GM21723 (cell line): ENCODE data around the gene CNN1.

ENCODE experiments used
- ATAC-seq: cut with Tn5 transposase; IDR thresholded peaks from one replicate; pipeline ENCODE4 v1.9.1; 2021; ENCODE audit warnings: mild to moderate bottlenecking, moderate library complexity; ENCODE audit not compliant: unreplicated experiment

Gene CNN1

DNA sequence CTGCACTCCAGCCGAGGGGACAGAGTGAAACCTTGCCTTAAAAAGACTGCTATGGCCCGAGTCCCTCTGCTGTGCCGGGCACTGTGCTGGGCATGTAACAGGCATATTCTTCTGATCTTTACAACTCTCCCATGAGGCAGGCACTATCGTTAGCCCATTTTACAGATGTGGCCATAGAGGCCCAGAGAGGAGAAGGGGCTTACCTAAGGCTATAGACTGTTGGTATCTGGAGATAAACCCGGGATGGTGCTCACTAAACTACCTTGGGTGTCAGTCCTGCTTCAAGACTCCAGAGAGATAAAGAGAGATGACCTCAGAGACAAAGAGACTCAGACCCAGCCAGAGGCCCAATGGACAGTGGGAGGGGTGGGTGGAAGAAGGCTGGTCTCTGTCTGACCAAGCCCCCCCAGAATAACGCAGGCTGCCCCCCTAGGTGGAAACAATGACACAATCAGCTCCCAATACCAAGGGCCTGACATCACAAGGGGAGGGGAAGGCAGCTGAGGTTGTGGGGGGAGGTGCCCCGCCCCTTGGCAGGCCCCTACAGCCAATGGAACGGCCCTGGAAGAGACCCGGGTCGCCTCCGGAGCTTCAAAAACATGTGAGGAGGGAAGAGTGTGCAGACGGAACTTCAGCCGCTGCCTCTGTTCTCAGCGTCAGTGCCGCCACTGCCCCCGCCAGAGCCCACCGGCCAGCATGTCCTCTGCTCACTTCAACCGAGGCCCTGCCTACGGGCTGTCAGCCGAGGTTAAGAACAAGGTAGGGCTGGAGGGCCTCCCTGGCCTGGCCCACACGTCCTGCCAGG lies at the start of gene CNN1:
Gene CNN1, plus strand, starts transcription at position 620 of the 805 bp plus-strand sequence. Its CDS starts 77 bp downstream, at position 697.
- no peak for ATAC-seq

DNA sequence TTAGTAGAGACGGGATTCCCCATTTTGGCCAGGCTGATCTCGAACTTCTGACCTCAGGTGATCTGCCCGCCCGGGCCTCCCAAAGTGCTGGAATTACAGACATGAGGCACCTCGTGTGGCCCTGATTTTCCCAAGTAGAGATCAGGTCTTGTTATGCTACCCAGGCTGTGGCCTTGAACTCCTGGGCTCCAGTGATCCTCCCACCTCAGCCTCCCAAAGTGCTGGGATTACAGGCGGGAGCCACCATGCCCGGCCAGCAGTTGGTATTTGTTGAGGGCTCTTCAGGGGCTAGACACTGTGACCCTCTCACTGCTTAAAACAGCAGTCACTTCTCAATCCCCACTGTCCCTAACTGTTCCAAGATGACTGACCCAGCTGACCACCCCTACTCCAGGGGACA lies 49.3 kb upstream of the CNN1 start:
- ATAC-seq = no peak

DNA sequence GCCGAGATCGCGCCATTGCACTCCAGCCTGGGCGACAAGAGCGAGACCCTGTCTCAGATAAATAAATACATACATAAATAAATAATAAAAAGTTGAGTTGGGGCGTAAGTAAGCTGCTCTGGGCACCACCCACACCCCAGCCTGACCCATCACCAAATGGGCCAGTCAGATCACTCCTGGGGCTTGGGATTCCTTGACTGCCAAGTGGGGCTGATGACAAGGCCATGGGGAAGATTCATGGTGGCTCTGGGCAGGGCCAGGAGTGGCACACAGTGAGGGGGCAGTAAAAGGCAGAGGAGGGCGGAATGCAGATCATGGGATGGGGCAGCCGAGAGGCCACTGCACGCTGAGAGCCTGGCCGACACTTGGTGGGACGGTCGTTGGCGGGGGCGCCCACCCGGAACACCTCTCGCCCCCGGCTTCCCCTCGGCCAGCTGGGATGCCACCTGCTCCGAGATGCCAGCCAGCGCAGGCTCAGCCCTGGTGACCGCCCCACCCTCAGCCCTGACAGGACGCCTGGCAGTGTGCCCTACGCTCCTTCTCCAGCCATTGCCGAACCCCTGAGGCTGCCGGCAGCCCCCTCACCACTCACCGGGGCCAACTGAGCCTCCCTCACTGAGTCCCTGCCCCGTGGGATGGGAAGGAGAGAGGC lies 43.9 kb upstream of the CNN1 start:
- ATAC-seq = no peak

DNA sequence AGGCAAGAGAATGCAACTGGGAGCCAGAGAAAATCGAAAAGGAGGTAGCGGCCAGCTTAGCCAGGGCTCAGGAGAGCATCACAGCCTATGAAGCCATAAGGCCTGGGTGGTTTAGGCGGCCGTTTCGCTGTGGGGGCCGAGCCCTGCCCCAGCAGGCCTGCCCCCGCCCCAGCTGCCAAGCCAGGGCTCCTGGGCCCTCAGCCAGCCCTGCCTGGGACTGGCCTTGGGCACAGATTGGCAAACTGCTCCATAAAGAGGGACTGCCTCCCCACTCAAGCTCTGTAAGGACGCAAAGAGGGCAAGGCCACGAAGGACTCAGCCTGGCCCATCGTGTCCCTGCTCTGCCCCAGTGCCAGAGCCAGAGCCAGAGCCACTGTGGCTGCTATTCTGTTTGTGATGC lies 43.2 kb upstream of the CNN1 start:
- no peak for ATAC-seq

DNA sequence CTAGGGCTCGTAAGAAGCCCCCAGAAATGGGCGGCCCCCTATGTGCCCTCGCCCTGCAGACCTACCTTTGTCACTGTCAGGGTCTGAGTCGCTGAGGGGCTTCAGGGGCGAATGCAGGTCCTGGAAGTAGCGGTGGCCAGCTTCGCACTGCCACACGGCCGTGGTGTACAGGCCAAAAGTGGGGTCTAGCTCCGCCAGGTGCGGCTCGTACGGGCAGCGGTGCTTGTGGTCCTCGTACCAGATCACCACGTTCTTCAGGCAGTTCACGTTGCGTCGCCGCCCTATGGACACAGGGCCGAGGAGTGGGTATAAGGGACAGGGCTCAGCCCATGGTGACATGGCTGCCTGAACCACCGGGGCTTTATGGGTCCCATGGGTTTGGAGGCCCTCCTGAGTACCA lies 42.8 kb upstream of the CNN1 start:
- ATAC-seq = no peak

DNA sequence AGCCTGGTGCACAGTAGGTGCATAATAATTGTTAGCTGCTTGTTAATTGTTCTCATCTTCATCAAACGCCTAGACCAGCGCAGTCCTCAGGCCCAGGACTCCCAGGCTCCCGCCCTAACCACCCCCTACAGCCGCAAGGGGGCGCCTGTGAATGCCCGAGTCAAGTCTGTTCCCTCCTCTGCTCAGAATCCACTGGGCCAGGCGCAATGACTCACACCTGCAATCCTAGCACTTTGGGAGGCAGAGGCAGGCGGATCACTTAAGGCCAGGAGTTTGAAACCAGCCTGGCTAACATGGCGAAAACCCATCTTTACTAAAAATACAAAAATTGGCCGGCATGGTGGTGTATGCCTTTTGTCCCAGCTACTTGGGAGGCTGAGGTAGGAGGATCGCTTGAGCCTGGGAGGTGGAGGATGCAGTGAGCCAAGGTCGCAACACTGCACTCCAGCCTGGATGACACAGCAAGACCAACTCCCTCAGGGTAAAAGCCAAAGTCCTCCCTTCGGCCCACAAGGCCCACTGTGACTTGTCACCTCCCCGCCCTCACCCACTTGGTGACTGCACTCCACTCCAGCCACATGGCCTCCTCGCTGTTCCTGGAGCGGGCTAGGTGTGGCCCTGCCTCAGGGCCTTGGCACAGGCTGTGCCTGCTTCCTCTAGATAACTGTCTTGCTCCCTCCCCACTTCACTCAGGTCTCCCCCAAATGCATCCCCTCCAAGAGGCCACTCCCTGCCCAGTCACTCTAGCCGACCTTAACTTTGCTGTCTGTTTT lies 42.1 kb upstream of the CNN1 start:
- ATAC-seq = no peak

DNA sequence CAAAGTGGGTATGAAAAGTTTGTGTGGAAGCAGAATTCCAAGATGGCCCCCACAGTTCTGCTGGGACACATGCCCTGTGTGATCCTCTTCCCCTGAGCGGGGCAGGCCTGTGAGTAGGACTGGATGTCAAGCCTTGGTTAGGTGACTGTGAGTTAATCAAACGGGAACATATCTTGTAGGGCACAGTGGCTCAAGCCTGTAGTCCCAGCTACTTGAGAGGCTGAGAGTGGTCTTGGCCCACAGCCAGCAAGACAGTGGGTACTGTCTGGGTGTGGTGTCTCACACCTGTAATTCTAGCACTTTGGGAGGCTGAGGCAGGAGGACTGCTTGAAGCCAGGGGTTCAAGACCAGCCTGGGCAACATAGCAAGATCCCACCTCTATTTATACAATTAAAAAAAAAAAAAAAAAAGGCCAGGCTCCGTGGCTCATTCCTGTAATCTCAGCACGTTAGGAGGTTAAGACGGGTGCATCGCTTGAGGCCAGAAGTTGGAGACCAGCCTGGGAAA lies 39.4 kb upstream of the CNN1 start:
- ATAC-seq = no peak

DNA sequence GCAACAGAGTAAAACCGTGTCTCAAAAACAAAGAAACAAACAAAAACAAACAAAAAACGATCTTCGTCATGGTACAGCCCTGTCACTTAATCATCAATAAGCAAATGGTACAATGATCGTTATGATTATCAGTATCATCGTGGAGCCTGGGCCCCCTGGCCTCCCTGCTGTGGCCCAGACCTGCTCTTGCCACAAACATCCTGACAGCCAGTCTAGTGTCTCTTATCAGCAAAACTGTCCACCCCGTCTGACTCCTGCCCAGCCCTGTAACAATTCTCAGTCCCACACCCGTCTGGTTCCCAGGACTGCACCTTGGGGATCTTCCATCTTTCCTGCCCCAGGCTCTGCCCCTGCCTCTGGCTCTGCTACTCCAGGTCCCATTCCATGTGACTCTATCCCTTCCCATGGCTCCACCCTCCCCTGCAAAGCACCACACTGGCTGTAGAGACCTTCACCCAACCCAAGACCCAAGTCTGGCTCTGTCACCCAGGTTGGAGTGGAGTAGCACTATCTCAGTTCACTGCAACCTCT lies 38.7 kb upstream of the CNN1 start:
- ATAC-seq = no peak

DNA sequence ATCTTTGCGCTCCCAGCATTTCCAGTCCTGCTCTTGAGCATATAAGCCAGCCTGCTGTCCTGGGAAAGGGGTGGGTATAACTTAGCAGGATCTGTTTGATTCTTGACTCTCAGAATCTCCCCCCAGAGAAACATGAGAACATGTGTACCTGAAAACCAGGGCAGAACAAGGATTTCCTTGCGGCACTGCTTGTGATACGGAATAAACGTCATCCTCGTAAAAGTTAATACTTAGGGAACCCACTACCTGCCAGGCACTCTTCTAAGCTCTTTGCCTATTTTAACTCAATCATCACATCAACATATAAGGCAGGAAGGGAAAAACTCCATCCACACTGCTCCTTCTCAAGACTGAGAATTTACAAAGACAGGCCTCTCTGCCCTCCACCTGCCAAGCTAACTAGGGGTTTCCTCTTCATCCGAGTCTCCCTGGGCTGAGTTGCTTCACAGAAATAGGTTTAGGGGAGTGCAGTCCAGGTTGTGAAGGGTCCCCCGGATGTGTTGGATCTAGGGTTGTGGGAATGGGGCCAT lies 34.1 kb upstream of the CNN1 start:
- no peak for ATAC-seq

DNA sequence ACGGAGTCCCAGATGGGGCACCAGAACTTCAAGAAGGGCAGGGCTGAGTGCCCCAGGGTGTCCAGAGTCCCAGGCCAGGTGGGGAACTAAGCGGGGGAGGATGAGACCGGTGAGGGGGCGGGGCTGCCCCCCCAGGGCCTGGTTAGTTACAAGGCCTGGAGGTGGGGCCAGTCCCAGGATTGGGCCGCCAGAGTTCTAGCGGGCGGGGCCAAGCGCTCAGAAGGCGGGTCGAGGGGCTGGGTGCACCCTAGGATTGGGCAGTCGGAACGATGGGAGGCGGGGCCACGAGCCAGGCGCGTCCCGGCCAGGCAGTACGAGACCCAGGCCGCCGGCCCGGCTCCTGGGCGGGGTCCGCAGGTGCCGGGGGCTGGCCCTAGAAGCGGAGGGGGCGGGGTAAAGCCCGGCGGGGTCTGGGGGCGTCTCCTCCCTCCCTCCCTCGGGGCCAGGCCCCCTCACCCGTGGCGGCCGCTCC lies 33.6 kb upstream of the CNN1 start:
- ATAC-seq = peak; percentile 85

DNA sequence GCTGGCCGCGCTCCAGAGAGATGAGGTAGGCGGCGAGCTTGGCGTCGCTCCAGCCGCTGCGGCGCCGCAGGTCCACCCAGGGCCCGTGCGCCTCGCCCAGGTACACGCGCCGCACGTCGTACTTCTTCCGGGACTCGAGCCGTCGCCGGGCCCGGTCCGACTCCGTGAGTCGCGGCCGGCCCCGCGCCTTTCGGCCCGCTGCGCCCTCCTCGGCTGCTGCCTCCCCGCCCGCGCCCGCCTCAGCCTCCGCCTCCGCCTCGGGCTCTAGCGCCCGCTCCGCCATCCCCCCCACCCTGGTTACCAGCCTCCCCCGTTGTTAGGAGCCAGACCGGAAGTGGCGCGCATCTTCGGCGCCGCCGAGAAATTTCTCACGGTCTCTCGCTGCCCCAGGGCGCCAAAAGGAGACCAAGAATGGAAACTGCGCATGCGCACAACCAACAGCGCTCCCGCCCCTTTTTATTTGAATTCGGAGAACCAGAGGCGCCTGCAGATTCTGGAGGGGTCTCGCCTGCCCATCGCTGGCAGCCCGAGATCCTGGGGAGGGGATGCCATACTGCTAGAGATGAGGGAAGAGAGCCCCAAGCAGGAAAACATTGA lies 33.0 kb upstream of the CNN1 start, which contains the start of gene ZNF653:
Gene ZNF653, minus strand, starts transcription at position 336 of the 597 bp plus-strand sequence. Its CDS starts 53 bp downstream, at position 283.
- ATAC-seq = peak; percentile 48

DNA sequence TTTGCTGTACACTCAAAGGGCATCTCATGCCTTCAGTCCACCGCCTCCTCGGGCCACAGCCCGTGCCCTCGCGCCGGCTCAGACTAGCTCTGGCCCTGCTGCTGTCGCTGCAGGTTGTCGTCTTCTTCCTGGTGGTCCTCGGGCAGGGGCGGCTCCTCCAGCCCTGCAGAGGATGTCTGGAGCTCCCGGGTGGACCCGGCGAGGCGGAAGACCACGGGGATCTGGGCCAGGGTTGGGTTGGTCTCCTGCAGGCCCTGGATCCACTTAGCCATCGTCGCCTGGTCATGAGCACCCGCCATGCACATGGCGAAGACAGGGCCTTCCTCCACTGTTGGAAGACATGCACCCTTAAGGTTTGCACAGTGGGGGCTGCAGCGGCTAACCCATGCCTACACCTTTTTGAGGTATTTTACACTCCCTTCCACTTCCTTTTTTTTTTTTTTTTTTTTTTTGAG lies 32.5 kb upstream of the CNN1 start:
- peak; percentile 34 for ATAC-seq

DNA sequence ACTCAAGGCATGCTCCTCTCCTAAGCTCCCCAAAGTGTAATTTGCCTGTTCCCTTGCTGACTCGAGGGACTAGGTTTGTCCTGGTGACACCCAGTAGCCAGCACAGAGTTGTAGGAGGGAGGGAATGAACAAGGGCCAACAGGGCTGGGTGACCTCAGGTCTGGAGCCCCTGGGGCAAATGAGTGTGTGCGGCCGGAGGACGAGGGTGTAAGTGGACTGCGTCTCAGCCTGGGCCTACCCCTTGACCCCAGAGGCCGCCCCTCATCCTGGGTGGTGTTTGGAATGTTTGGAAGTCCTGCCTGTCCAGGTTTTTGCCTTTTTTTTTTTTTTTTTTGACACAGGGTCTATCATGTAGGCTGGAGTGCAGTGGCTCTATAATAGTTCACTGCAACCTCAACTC lies 31.7 kb upstream of the CNN1 start:
- no peak for ATAC-seq

DNA sequence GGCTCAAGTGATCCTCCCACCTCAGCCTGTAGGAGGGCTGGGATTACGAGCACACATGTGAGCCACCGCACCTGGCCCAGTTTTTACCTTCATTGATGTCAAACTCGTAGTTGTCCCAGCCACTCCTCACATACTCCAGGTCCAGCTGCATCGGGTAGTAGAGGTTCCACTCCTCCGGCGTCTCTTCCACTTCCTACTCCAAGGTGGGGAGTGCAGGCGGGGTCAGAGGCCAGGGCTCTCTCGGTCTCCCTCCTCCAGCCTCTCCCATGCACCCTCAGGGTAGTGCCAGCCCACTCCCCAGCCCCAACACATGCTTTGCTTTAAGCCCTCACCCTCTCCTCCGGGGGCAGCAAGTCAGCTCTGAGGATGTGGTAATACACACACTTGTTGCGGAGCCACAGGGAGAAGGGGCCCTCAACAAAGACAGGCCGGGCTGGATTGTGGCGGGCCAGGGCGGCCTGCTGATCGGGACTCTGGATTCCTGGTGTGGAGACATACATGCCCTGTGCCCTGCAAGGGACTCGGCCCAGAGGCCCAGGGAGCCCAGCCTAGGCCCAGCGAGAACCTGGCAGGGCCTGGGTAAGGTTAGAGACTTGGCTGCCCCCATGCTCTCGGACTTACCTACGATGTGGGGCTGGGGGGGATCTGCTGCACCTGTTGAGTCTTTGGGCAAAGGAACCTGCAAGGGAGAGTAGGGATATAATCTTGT lies 31.1 kb upstream of the CNN1 start:
- ATAC-seq = no peak

DNA sequence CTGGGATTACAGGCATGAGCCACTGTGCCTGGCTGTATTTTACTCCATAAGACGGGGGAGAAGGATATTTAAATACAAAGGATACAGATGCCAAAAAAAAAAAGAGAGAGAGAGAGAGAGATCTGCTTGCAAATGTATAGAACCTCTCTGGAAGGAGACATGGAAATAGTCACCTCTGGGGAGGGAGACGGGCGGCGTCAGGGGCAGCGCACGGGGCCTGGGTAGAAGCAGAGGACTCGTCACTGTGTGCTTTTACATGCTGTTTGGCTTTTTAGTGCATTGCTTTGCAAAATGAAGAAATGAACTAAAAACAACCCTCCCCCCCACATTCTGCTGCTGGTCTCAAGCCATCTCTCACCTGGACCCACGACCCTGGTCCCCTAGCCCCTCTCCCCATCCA lies 28.2 kb upstream of the CNN1 start:
- no peak for ATAC-seq

DNA sequence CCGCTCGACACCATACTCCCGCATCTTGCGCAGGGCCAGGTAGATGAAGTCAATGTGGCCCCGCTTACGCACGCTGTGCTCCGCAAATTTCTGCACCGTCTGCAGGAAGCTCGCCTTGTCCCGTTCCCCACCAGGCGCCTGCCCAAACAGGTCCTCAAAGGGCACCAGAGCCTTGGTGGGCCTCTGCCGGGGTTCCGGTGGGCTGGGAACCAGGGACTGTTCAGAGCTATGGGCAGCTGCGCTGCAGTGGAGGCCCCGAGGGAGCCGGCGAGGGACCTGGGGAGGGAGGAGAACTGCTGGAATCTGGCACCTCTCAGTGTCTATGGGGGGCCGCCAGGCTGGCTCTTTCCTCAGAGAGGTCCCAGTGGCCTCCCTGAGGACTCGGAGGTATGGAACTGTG lies 24.7 kb upstream of the CNN1 start:
- no peak for ATAC-seq

DNA sequence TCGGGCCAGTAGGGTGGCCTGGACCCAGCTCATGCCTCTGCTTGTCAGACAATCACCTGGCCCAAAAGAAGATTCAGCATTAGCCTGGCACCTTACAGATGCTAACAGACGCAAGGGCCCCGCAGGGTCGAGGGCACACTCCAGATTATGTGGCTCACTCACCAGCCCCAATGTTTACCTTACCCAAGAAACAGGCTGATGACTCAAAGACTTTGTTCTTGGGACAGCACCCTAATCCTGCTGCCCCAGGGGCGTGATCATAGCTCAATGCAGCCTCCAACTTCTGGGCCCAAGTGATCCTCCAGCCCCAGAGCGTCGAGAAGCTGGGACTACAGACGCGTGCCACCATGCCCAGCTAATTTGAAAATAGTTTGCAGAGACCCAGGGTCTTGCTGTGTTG lies 19.5 kb upstream of the CNN1 start:
- ATAC-seq = no peak

DNA sequence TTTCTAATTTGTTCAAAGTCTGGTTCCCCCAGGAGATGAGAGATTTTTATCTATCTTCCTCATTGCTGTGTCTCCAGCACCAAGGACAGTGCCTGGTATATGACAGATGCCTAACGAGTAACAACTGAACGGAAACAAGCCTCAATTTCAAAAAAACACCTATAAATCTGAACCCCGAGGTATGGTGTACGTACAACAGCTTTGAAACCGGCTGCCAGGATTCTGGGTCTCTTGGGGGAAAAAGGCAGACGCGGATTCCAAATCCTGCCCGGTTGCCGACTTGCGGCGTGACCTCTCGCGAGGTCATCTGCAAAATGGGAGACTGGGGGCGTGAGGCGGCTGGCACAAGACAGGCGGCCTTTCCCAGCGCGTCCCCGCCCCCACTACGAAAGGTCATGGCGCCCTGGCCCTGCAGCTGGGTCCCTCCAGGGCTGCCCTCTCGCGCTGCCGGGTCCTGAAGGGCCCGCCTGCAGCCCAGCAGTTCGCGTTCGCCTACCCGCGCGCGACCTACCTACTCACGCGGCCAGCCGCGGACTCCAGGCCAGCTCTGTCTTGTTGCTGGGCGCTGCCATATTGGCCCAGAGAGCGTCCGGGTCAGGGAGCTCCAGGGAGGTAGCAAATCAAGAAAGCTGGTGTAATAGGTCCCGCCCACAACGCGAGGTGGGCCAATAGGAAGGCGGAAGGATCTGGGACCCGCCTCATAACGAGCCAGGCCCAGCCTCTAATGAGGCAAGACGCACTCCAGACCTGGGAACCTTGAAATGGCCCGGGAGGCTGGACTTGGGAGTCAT lies 9.9 kb upstream of the CNN1 start, which contains the start of gene ECSIT:
Gene ECSIT, minus strand, starts transcription at position 584 of the 791 bp plus-strand sequence. CDS start 9,964 bp downstream, outside the sequence.
- peak; percentile 93 for ATAC-seq

DNA sequence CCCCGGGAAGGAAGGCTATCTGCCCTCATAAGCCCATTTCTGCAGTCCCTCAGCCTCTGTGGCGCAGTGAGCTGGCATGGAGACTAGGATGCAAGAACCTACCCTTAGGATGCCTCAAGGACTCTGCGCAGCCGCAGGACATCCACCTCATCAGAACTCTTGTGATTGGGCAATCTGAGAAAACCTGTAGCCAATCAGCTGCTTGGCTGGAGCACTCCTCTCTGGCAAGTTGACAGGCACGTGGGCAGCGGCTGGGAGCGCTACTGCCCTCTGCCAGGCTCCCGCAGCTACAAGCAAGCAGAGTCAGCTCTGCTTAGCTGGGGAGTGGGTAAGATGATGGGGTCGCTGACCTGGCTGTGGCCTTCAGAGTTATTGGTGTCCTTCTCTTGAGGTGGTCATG lies 8.2 kb upstream of the CNN1 start:
- ATAC-seq = no peak
